GM21515 (cell line): ENCODE data around the gene LMBRD1.
"Not testable (repeated sequence)": the region's sequence is repeated elsewhere in the genome, so short reads cannot be mapped to it uniquely, and the experiment has no call there.

ENCODE experiments used
- ATAC-seq: cut with Tn5 transposase; IDR thresholded peaks from one replicate; pipeline ENCODE4 v1.9.1; 2021; ENCODE audit not compliant: unreplicated experiment

Gene LMBRD1

GRCh38 chr6:69796642-69797390, at the start of gene LMBRD1:
Gene LMBRD1, minus strand, starts transcription at chr6:69797010. Its CDS starts 129 bp downstream, at chr6:69796881.
- ATAC-seq = peak; percentile 91

GRCh38 chr6:69846312-69846711, 49.5 kb upstream of the LMBRD1 start:
- ATAC-seq = no peak

- no peak for ATAC-seq
Measured at GRCh38 chr6:69843189-69843588, 46.4 kb upstream of the LMBRD1 start.

- ATAC-seq = no peak
Measured at GRCh38 chr6:69841862-69842261, 45.1 kb upstream of the LMBRD1 start.

GRCh38 chr6:69835414-69836179, 38.8 kb upstream of the LMBRD1 start:
- peak; percentile 85 for ATAC-seq

GRCh38 chr6:69832558-69832957, 35.7 kb upstream of the LMBRD1 start:
- ATAC-seq = no peak

GRCh38 chr6:69827276-69827893, 30.6 kb upstream of the LMBRD1 start:
- no peak for ATAC-seq

- ATAC-seq = no peak
Measured at GRCh38 chr6:69825904-69826303, 29.1 kb upstream of the LMBRD1 start.

GRCh38 chr6:69824355-69824754, 27.5 kb upstream of the LMBRD1 start:
- not testable (repeated sequence) for ATAC-seq

GRCh38 chr6:69820438-69820837, 23.6 kb upstream of the LMBRD1 start:
- ATAC-seq = no peak

- ATAC-seq = no peak
Measured at GRCh38 chr6:69820018-69820417, 23.2 kb upstream of the LMBRD1 start.

GRCh38 chr6:69819138-69819537, 22.3 kb upstream of the LMBRD1 start:
- ATAC-seq = no peak

GRCh38 chr6:69818223-69818930, 21.6 kb upstream of the LMBRD1 start:
- no peak for ATAC-seq

GRCh38 chr6:69817358-69817757, 20.5 kb upstream of the LMBRD1 start:
- no peak for ATAC-seq

GRCh38 chr6:69816569-69816968, 19.8 kb upstream of the LMBRD1 start:
- peak; percentile 38 for ATAC-seq

GRCh38 chr6:69816026-69816425, 19.2 kb upstream of the LMBRD1 start:
- peak; percentile 70 for ATAC-seq

GRCh38 chr6:69813508-69813907, 16.7 kb upstream of the LMBRD1 start:
- ATAC-seq = peak; percentile 51

- ATAC-seq = no peak
Measured at GRCh38 chr6:69812746-69813427, 16.1 kb upstream of the LMBRD1 start.

- ATAC-seq = no peak
Measured at GRCh38 chr6:69802995-69803394, 6.2 kb upstream of the LMBRD1 start.

GRCh38 chr6:69801711-69802110, 4.9 kb upstream of the LMBRD1 start:
- ATAC-seq = no peak

GRCh38 chr6:69801225-69801624, 4.4 kb upstream of the LMBRD1 start:
- no peak for ATAC-seq
